ENCODE results near the gene TRIM6.
"Not testable (repeated sequence)": the region's sequence is repeated elsewhere in the genome, so short reads cannot be mapped to it uniquely, and the experiment has no call there.

DNA sequence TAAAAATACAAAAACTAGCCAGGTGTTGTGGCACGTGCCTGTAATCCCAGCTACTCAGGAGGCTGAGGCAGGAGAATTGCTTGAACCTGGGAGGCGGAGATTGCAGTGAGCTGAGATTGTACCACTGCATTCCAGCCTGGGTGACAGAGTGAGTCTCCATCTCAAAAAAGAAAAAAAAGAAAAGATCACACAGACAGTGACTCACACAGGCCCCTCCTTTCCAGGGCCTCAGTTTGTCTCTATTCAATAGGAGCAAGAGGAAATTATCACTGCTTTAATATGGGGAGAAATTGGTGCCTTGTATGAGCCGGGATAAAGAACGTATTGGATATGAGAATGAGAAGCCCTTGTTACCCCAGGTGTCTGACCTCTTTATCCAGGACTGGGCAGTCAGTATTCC is 6.4 kb downstream of the TRIM6 start:
- not testable (repeated sequence) for TF ChIP-seq TCF7L2 (IDR thresholded peaks at IDR 0.05; ENCODE audit: low read depth, low read length)
- TF ChIP-seq, protein P1, sequence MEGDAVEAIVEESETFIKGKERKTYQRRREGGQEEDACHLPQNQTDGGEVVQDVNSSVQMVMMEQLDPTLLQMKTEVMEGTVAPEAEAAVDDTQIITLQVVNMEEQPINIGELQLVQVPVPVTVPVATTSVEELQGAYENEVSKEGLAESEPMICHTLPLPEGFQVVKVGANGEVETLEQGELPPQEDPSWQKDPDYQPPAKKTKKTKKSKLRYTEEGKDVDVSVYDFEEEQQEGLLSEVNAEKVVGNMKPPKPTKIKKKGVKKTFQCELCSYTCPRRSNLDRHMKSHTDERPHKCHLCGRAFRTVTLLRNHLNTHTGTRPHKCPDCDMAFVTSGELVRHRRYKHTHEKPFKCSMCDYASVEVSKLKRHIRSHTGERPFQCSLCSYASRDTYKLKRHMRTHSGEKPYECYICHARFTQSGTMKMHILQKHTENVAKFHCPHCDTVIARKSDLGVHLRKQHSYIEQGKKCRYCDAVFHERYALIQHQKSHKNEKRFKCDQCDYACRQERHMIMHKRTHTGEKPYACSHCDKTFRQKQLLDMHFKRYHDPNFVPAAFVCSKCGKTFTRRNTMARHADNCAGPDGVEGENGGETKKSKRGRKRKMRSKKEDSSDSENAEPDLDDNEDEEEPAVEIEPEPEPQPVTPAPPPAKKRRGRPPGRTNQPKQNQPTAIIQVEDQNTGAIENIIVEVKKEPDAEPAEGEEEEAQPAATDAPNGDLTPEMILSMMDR (IDR thresholded peaks at IDR 0.05), result not testable (repeated sequence)
